NT2/D1 (cell line): ENCODE results near the gene XAB2.

ENCODE experiments used
- SUZ12 ChIP-seq: IDR thresholded peaks from 2 replicates; pipeline ENCODE4 v1.6.1; 2011; ENCODE audit not compliant: insufficient read length, insufficient read depth; ENCODE audit errors: extremely low read depth
- YY1 ChIP-seq: IDR thresholded peaks from 2 replicates; pipeline ENCODE4 v1.6.1; 2011; ENCODE audit not compliant: insufficient read length, insufficient read depth

GRCh38 chr19:7631577-7631976 is 2.2 kb upstream of the XAB2 start:
- TF ChIP-seq YY1, result no peak
- TF ChIP-seq SUZ12, result no peak
